Measurements from ENCODE around the gene CDKAL1. TPM values are rescaled to one million over a fixed set of nuclear protein-coding genes. Genes with fewer than 3 reads are reported as not detected.
A peak's percentile ranks its signal among the peaks of the same experiment; 100 is the strongest.

CDKAL1 gene
- total and polyA plus RNA-seq, 2 of the 8 experiments (the other 6 are each of a cell fraction or from before 2014, with no cell fraction given), result 8.4 to 24.6 TPM

- H4K8ac ChIP-seq (ENCODE audit: extremely low read depth, insufficient read depth, low read length), result no peak overlapping the region
- WGBS, 2 experiments (ENCODE audit: extremely low coverage in 1 of 2, insufficient coverage in 1 of 2, insufficient read length in 1 of 2, insufficient replicate concordance in 2 of 2, low coverage in 1 of 2, low lambda C conversion rate in 2 of 2, missing lambda C conversion rate in 1 of 2), result 86% methylated on average over 2 of the region's 2 CpGs; no CpG with 5 or more reads in 1 of the 2 experiments
- no peak overlapping the region for H3K14ac ChIP-seq (ENCODE audit: insufficient read length)
- H3K4me1 ChIP-seq (replicated peaks in 1 of 4; ENCODE audit: control insufficient read depth in 3 of 4, insufficient read depth in 4 of 4, low read length in 3 of 4), result peaks cover 3 to 21% (median 13%) of the 10 kb centered on the region in 4 experiments; a peak in 6 of 7 replicates
- H3K79me2 ChIP-seq (ENCODE audit: control insufficient read depth in 1 of 2, insufficient read depth in 2 of 2, low read length in 2 of 2), result peaks cover 0 to 5% of the 10 kb centered on the region in 2 experiments; a peak in 3 of 4 replicates
- H2BK12ac ChIP-seq (ENCODE audit: low read depth, low read length), result no peak overlapping the region
- H3K9ac ChIP-seq (replicated peaks in 1 of 4; ENCODE audit: extremely low read depth in 1 of 4, low read depth in 3 of 4, low read length in 3 of 4), result no peak overlapping the region
- no peaks in the 10 kb centered on the region for H3K23me2 ChIP-seq (ENCODE audit: low read depth, low read length)
- FAIRE-seq (no peak), DNase-seq (ENCODE audit: low read depth in 1 of 2, low spot score in 2 of 2) (no peak)
- no peak overlapping the region for H2AFZ ChIP-seq (ENCODE audit: low read length)
- H3K18ac ChIP-seq (ENCODE audit: extremely low read depth, low read length), result no peak overlapping the region
- H3K36me3 ChIP-seq (ENCODE audit: control insufficient read depth in 2 of 4, insufficient read depth in 4 of 4, low read length in 3 of 4), result no peaks in the 10 kb centered on the region
- H3K4ac ChIP-seq (replicated peaks; ENCODE audit: insufficient read length, low read depth, low read length), result no peak overlapping the region
- no peak overlapping the region for H3K4me3 ChIP-seq (ENCODE audit: extremely low read depth in 1 of 4, insufficient read depth in 2 of 4, low read depth in 3 of 4, low read length in 4 of 4)
- ChIA-PET POLR2A (ENCODE audit: partially characterized antibody) (no interaction called here), CTCF (ENCODE audit: partially characterized antibody) (no interaction called here)
- no peak overlapping the region for H4K91ac ChIP-seq (replicated peaks; ENCODE audit: insufficient read length, low read length)
- no peak overlapping the region for H3K56ac ChIP-seq (replicated peaks; ENCODE audit: insufficient read length, low read depth, low read length)
- no peak overlapping the region for H3K23ac ChIP-seq (ENCODE audit: insufficient read length)
- H2BK15ac ChIP-seq (ENCODE audit: low read length), result no peak overlapping the region
- no peak overlapping the region for H2BK5ac ChIP-seq (ENCODE audit: low read depth, low read length)
- H3K9me3 ChIP-seq (ENCODE audit: insufficient read depth in 2 of 2, low read depth in 1 of 2, low read length in 1 of 2), result no peaks in the 10 kb centered on the region
- no peak overlapping the region for H2AK5ac ChIP-seq (ENCODE audit: low read depth, low read length)
- no peaks in the 10 kb centered on the region for H4K20me1 ChIP-seq (replicated peaks in 1 of 2; ENCODE audit: control insufficient read depth in 1 of 2, insufficient read depth in 2 of 2, low read length in 2 of 2)
- H3K4me2 ChIP-seq (ENCODE audit: insufficient read depth in 1 of 2, low read depth in 2 of 2, low read length in 2 of 2), result peak overlapping the region in 1 of 2 experiments; percentile 30; a peak in 1 of 4 replicates
- no peak overlapping the region for H2BK20ac ChIP-seq (ENCODE audit: low read length)
- no peaks in the 10 kb centered on the region for H3K27me3 ChIP-seq (replicated peaks in 1 of 4; ENCODE audit: control insufficient read depth in 3 of 4, extremely low read depth in 1 of 4, insufficient read depth in 3 of 4, low read length in 3 of 4)
- H4K5ac ChIP-seq (ENCODE audit: insufficient read length, low read depth, low read length), result no peak overlapping the region
- H3K79me1 ChIP-seq (ENCODE audit: low read depth, low read length), result peaks cover 2% of the 10 kb centered on the region
- H2BK120ac ChIP-seq (replicated peaks; ENCODE audit: low read depth, low read length), result no peak overlapping the region
- no peak overlapping the region for H3K27ac ChIP-seq (ENCODE audit: low read depth, low read length)
- TF ChIP-seq ASH2L (IDR thresholded peaks at IDR 0.05; ENCODE audit: low read length), result no peak
- TF ChIP-seq POLR2AphosphoS5 (IDR thresholded peaks at IDR 0.05; ENCODE audit: low read depth, low read length), result no peak
- no peak for TF ChIP-seq E2F6 (IDR thresholded peaks at IDR 0.05)
- no peak for TF ChIP-seq ZNF274 (IDR thresholded peaks at IDR 0.05; ENCODE audit: borderline replicate concordance, extremely low read depth, low read length)
- TF ChIP-seq JUND (IDR thresholded peaks at IDR 0.05; ENCODE audit: low read length), result no peak
- TF ChIP-seq PHF8 (conservative IDR thresholded peaks at IDR 0.05; ENCODE audit: low read depth, low read length), result no peak
- TF ChIP-seq YY1 (IDR thresholded peaks at IDR 0.05; ENCODE audit: low read depth, low read length), result no peak
- no peak for TF ChIP-seq SP1 (IDR thresholded peaks at IDR 0.05; ENCODE audit: low read depth, low read length)
- TF ChIP-seq CBX8 (IDR thresholded peaks at IDR 0.05; ENCODE audit: borderline replicate concordance, low read depth, low read length), result no peak
- TF ChIP-seq FOSL1 (IDR thresholded peaks at IDR 0.05; ENCODE audit: insufficient read depth, low read depth, low read length), result no peak
- TF ChIP-seq BACH1 (IDR thresholded peaks at IDR 0.05; ENCODE audit: low read length), result no peak
- TF ChIP-seq GTF2F1 (IDR thresholded peaks at IDR 0.05; ENCODE audit: borderline replicate concordance, low read depth, low read length), result no peak
- no peak for TF ChIP-seq ATF2 (IDR thresholded peaks at IDR 0.05; ENCODE audit: low read length)
Measured at GRCh38 chr6:20631549-20631924, 97.3 kb downstream of the CDKAL1 start.

Measured in H1 (cell line).